ENCODE measurements around the gene HYAL1. TPM values are rescaled to one million over a fixed set of nuclear protein-coding genes. Genes with fewer than 3 reads are reported as not detected.
A peak's percentile ranks its signal among the peaks of the same experiment; 100 is the strongest.

Gene HYAL1
- total RNA-seq, 2 donors from 2014 or later, result 38.1 to 40.8 TPM

DNA sequence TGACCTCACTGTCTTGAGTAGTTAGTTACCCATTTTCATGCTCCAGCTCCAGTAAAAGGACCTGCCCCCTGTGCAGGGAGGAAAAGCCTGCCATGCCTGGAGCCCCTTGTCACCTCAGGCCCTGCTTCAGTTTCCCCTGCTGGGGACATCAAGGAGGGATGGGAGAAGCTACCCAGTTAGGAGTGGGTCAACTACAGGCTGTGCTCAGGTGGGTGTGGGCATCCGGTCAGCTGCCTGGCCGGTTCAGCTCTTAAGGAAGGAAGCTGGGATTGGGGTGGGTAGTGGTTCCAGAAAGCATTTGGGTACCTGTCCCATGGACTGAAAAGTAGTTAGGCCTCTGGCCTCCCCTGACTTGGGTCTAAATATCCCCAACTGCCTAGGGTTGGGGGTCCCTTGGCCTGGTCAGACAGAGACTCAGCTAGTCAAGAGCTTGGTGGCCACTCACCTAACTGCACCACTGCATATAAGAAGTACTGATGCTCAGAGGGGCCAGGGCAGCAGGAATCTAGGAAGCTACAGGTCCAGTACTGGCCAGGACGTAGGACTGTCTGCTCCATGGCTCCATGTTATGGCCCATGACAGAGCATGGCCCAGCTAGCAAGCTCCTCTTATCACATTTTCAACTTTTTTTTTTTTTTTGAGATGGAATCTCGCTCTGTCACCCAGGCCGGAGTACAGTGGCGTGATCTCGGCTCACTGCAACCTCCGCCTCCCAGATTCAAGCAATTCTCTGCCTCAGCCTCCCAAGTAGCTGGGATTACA is 23.9 kb downstream of the HYAL1 start:
- Histone ChIP-seq H3K27ac (peak overlapping the region; percentile 71 to 87), H3K36me3 (no peaks in the 10 kb centered on the region)

DNA sequence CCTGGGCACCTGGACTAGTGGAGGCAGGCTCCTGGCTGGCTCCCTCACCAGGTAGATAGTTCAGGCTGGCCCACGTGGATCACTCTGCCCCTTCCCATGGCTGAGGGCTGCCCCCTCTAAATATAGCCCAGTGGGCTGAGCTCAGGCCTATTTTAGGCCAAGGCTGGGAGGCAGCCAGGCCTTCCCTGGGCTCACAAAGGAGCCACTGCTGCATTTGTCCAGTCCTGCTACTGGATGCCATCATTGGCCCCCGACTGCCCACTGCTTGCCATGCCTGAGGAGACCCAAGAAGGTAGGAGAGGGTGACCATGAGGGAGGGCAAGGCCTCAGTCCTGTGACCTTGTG is 24.5 kb downstream of the HYAL1 start, which contains the start of gene LSMEM2:
TSS of gene LSMEM2 (plus strand) at position 208 of the 345 bp plus-strand sequence. CDS start at position 235, 27 bp downstream.
- Histone ChIP-seq H3K9me3 (no peaks in the 10 kb centered on the region), H3K27ac (peak within 1 kb of the TSS; percentile 71 to 87), H3K4me3 (peak within 1 kb of the TSS in 1 of 2 donors; percentile 10), H3K4me1 (peaks cover 0 to 39% of the 10 kb centered on the region in 2 donors), H3K27me3 (no peaks in the 10 kb centered on the region), H3K36me3 (no peaks in the 10 kb centered on the region)
- TF ChIP-seq, protein P1, sequence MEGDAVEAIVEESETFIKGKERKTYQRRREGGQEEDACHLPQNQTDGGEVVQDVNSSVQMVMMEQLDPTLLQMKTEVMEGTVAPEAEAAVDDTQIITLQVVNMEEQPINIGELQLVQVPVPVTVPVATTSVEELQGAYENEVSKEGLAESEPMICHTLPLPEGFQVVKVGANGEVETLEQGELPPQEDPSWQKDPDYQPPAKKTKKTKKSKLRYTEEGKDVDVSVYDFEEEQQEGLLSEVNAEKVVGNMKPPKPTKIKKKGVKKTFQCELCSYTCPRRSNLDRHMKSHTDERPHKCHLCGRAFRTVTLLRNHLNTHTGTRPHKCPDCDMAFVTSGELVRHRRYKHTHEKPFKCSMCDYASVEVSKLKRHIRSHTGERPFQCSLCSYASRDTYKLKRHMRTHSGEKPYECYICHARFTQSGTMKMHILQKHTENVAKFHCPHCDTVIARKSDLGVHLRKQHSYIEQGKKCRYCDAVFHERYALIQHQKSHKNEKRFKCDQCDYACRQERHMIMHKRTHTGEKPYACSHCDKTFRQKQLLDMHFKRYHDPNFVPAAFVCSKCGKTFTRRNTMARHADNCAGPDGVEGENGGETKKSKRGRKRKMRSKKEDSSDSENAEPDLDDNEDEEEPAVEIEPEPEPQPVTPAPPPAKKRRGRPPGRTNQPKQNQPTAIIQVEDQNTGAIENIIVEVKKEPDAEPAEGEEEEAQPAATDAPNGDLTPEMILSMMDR (IDR thresholded peaks at IDR 0.05), result no peak
- DNase-seq (ENCODE audit: low spot score), result no peak

More for the DNA sequence above, 23.9 kb downstream of the HYAL1 start:
- H3K4me3 ChIP-seq, result peak overlapping the region in 1 of 2 donors; percentile 10
- no peaks in the 10 kb centered on the region for H3K27me3 ChIP-seq
- H3K9me3 ChIP-seq, result no peaks in the 10 kb centered on the region
- TF ChIP-seq, protein P1 (IDR thresholded peaks at IDR 0.05), result no peak
- peaks cover 0 to 33% of the 10 kb centered on the region in 2 donors for H3K4me1 ChIP-seq
- DNase-seq (ENCODE audit: low spot score), result no peak

DNA sequence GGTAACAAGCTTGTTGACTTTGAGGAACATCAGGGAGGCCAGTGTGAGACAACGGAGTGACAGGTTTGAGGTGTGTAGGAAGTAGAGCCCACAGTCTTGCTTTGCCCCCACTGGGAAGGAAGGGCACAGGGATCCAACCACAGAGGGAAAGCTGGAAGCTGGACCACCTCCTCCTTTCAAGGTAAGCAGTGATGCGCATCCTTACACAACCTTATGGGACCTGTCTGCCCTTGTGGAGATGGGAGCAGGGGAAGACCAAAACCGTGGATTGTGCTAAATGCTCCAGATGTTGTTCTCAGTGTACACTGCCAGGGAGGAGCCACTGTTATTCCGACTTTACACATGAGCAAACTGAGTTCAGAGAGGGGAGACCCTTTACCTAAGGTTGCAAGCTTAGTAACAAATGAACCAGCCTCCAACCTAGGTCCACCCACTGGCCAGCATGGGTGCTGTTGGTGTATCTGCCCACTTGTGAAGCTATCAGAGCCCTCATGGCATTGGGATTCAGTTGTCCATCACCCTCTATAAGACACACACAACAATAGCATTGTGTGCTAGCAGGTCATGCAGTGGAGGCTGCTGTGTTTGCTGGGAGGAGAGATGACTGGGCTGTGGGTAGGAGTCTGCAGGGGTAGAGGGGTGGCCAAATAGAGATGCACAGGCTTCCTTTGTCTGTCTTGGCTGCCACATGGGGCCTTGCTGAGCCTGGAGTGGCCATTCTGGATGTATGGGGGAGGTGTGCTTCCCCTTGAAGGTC is 25.1 kb downstream of the HYAL1 start:
- H3K36me3 ChIP-seq, result no peaks in the 10 kb centered on the region
- TF ChIP-seq, protein P1 (IDR thresholded peaks at IDR 0.05), result no peak
- H3K9me3 ChIP-seq, result no peaks in the 10 kb centered on the region
- no peak overlapping the region for H3K4me3 ChIP-seq
- no peaks in the 10 kb centered on the region for H3K27me3 ChIP-seq
- H3K4me1 ChIP-seq, result peaks cover 0 to 45% of the 10 kb centered on the region in 2 donors
- H3K27ac ChIP-seq, result peak overlapping the region; percentile 71 to 87
- DNase-seq (ENCODE audit: low spot score), result no peak

DNA sequence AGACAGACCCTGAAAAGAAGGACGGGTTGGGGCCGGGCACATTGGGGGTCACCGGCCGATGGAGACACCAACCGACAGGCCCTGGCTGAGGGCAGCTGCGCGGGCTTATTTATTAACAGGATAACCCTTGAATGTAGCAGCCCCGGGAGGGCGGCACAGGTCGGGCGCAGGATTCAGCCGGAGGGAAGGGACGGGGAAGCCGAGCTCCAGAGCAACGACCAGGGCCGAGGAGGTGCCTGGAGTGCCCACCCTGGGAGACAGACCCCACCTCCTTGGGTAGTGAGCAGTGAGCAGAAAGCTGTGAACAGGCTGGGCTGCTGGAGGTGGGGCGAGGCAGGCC is 26.6 kb downstream of the HYAL1 start:
- no peak for DNase-seq (ENCODE audit: low spot score)
- Histone ChIP-seq H3K4me3 (no peak overlapping the region), H3K27me3 (no peaks in the 10 kb centered on the region), H3K36me3 (no peaks in the 10 kb centered on the region), H3K9me3 (no peaks in the 10 kb centered on the region), H3K27ac (no peak overlapping the region), H3K4me1 (peaks cover 0 to 53% of the 10 kb centered on the region in 2 donors)
- TF ChIP-seq, protein P1 (IDR thresholded peaks at IDR 0.05), result no peak

DNA sequence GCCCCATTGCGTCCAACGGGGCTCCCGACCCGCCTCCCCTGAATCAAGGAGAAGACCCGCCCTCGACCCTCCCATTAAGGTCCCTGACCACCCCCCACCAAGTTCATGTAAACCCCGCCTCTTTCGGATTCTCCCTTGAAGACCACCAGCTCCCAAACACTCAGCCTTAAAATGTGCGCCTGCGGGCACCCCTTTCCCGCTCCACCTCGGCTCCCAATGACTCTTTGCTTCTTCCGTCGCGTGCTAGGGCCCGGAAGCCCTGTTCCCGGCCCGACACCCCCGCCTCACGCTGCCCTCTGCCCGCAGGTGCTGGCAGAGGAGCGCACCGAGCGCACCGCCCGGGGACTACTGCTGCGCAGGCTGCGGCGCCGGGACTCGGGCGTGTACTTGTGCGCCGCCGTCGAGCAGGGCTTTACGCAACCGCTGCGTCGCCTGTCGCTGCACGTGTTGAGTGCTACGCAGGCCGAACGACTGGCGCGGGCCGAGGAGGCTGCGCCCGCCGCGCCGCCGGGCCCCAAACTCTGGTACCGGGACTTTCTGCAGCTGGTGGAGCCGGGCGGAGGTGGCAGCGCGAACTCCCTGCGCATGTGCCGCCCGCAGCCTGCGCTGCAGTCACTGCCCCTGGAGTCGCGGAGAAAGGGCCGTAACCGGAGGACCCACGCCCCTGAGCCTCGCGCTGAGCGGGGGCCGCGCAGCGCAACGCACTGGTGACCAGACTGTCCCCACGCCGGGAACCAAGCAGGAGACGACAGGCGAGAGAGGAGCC is 27.2 kb downstream of the HYAL1 start:
- peaks cover 0 to 53% of the 10 kb centered on the region in 2 donors for H3K4me1 ChIP-seq
- no peak overlapping the region for H3K27ac ChIP-seq
- H3K4me3 ChIP-seq, result no peak overlapping the region
- H3K9me3 ChIP-seq, result no peaks in the 10 kb centered on the region
- no peak for DNase-seq (ENCODE audit: low spot score)
- H3K36me3 ChIP-seq, result no peaks in the 10 kb centered on the region
- TF ChIP-seq, protein P1 (IDR thresholded peaks at IDR 0.05), result no peak
- no peaks in the 10 kb centered on the region for H3K27me3 ChIP-seq
